DMS153 treated with DMSO at 0.1 percent for 48 hours (cell line): ENCODE results near the gene DSC2.
"Not testable (repeated sequence)": the region's sequence is repeated elsewhere in the genome, so short reads cannot be mapped to it uniquely, and the experiment has no call there.

Source experiments
- DNase-seq: peaks from one replicate; lab custom pipeline; 2025; ENCODE audit not compliant: unreplicated experiment; lab: John Stamatoyannopoulos, UW

The DSC2 gene

GRCh38 chr18:31045599-31045998 is 56.6 kb downstream of the DSC2 start:
- DNase-seq: no peak

GRCh38 chr18:31044926-31045325 is 57.3 kb downstream of the DSC2 start:
- DNase-seq: no peak

GRCh38 chr18:31043709-31044108 is 58.5 kb downstream of the DSC2 start:
- DNase-seq: no peak

GRCh38 chr18:31042406-31043181 is 59.6 kb downstream of the DSC2 start, which contains the start of gene DSC3:
TSS of gene DSC3 (minus strand) at chr18:31042742. CDS start at chr18:31042660, 82 bp downstream.
- no peak for DNase-seq

DNA sequence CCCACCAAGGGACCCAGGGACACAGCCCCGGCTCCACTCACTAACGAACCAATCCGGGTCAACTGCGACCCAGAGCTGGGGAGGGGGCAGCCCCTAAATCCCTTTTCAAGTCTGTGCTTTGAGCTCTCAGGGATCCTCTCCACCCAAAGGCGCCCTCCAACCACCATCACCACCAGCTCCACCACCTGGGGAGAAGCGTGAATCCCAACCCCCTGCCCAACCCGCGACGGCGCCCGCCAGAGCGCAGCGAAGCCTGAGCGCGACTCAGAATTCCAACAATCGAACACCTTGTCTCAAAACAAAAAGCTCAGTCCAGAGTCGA is 60.2 kb downstream of the DSC2 start:
- no peak for DNase-seq

GRCh38 chr18:31041271-31042083 is 60.7 kb downstream of the DSC2 start:
- no peak for DNase-seq

GRCh38 chr18:31040686-31041270 is 61.4 kb downstream of the DSC2 start:
- no peak for DNase-seq

- no peak for DNase-seq
These were observed 62.8 kb downstream of the DSC2 start for GRCh38 chr18:31039426-31039825.

DNA sequence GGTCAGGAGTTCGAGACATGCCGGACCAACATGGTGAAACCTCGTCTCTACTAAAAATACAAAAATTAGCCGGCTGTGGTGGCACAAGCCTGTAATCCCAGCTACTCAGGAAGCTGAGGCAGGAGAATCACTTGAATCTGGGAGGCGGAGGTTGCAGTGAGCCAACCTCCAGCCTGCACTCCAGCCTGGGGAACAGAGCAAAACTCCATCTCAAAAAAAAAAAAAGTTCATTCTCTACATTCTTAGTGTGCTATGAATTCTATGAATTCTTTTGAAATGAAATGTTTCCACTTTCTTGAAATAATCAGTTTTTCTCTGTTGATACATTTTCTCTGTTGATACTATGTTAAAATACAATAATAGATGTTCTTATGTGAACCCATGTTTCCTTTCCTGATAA is 64.5 kb downstream of the DSC2 start:
- DNase-seq: not testable (repeated sequence)

DNA sequence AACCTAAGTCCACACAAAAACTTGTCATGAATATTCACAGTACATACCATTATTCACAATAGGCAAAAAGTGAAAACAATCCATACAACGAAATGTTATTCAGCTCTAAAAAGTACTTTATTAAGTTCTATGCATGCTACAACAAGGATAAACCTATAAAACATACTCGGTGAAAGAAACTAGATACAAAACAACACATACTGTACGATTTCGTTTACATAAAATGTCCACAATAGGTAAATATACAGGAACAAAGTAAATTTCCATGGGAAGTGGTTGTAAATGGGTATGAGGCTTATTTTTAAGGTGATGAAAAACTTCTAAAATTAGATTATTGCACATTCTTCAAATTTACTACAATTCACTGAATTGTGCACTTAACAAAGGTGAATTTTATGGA is 67.7 kb downstream of the DSC2 start:
- DNase-seq: no peak

GRCh38 chr18:31030574-31031278 is 71.5 kb downstream of the DSC2 start:
- DNase-seq: no peak

DNA sequence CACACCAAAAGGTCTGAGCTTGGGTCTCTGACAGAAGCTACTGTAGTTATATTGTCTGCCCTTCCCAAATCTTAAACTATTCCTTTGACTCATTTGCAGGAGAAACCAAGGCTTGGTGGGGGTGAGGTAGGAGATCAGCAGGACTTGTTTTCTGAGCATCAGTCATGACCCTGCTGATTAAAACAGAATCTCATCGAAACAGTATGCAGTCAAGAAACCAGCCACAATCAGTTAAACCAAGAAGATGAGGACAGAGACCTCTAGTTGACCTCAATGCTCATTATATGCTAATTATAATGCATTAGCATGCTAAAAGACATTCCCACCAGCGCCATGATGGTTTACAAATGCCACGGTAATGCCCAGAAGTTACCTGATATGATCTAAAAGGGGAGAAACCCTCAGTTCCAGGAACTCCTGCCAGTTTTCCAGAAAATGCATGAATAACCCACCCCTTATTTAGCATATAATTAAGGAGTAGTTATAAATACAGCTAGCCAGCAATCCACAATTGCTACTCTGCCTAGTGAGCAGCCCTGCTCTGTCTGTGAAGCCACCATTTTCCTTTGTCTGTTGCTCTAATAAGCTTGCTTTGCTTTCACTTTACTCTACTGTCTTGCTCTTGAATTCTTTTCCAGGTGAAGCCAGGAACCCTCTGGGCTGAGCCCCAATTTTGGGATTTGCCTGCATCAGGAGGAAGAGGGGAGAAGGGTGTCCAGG is 86.3 kb downstream of the DSC2 start:
- DNase-seq: no peak

DNA sequence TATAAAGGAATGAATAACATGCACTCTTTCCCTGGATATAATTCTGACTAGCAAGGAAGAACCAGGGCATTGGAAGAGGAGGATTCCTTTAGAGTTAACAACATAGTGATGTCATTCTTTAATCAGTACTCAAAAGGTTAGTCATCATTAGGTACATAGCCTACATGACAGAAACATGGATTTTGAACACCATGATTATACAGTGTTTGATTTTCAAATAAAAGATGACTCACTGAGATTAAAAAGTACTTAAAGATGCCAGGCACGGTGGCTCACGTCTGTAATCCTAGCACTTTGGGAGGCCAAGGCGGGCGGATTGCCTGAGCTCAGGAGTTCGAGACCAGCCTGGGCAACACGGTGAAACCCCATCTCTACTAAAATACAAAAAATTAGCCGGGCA is 90.8 kb downstream of the DSC2 start:
- not testable (repeated sequence) for DNase-seq

- DNase-seq: no peak
These were observed 91.6 kb downstream of the DSC2 start for GRCh38 chr18:31010601-31011000.
